Thyroid gland (tissue), 4 donors: ENCODE results near the gene FBXL17. TPM values are rescaled to one million over a fixed set of nuclear protein-coding genes. Genes with fewer than 3 reads are reported as not detected.

Experiments used
- DNase-seq, 2 donors: peaks; one replicate each; pipeline ENCODE4 v3.0.0-alpha.2; 2019
- H3K27ac ChIP-seq, 3 donors: fragments of 200-600 bp; sonication (generic); 1 replicate in 2 of 3; 2 replicates in 1 of 3; pipeline ENCODE4 v1.5.1; 2016 to 2019; ENCODE audit warnings: mild to moderate bottlenecking in 1 of 3, moderate library complexity in 1 of 3
- H3K27me3 ChIP-seq: fragments of 200-600 bp; sonication (generic); one replicate; pipeline ENCODE4 v1.5.1; 2019
- H3K36me3 ChIP-seq, 2 donors: fragments of 200-600 bp; sonication (generic); one replicate each; pipeline ENCODE4 v1.5.1; 2016 to 2019
- H3K4me1 ChIP-seq, 2 donors: fragments of 200-600 bp; sonication (generic); one replicate each; pipeline ENCODE4 v1.5.1; 2017 to 2019
- H3K4me3 ChIP-seq, 3 donors: fragments of 200-600 bp; sonication (generic); replicated peaks in 1 of 3; 1 replicate in 2 of 3; 2 replicates in 1 of 3; pipeline ENCODE4 v1.5.1; 2016; ENCODE audit warnings: mild to moderate bottlenecking in 1 of 3
- H3K9me3 ChIP-seq: fragments of 200-600 bp; sonication (generic); one replicate; pipeline ENCODE4 v1.5.1; 2017
- POLR2A ChIP-seq, 2 donors: fragments of 450-650 bp; IDR thresholded peaks; one replicate each; pipeline ENCODE4 v1.6.1; 2017; ENCODE audit warnings: antibody characterized with exemption in 2 of 2, mild to moderate bottlenecking in 2 of 2, moderate library complexity in 1 of 2
- whole genome bisulfite sequencing, 2 donors: methylation state at CpG; one replicate each; pipeline ENCODE4 v1.1.5; 2017; 5-methylcytosine and 5-hydroxymethylcytosine counted together
- intact Hi-C: fragments of 100-400 bp; cut with DNase I; formaldehyde crosslinking; loops from one replicate; pipeline ENCODE4 v1.15.1; 2023
- total RNA-seq, 4 donors: library from RNA; depleted of rRNA; stranded (reverse); fragments of >200 nt; gene quantifications; one replicate each; pipeline ENCODE4 v1.2.3, GENCODE V29; 2016
- TF ChIP-seq, protein P1 (sequence below), 6 experiments: fragments of 200-600 bp in 3 of 6; fragments of 450-650 bp in 3 of 6; sonication (generic) in 3 of 6; IDR thresholded peaks; one replicate each; pipeline ENCODE4 v1.5.1; 2016 to 2019; ENCODE audit warnings: antibody characterized with exemption in 6 of 6, mild to moderate bottlenecking in 2 of 6, inconsistent platforms in 1 of 6, moderate library complexity in 1 of 6

The FBXL17 gene
- total RNA-seq, 4 donors from 2014 or later = 37.6 to 77.7 (median 55.6) TPM

DNA sequence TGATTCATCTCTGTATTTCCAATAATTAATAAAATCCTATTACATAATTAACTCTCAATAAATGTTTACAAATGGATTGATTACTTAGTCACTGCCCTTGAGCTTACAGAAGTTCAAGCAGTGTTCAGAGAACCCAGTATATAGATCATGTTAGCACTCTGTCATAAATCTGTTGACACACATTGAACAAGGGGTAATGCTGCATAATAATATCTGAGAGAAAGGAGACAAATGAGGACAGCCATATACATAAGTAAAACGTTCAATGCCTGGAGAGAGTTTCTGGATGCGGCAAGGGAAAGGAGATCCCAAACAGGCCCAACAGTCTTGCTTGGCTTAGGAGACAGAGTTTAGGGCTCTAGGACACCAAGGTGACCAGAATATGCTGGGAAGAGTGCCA is 270.2 kb downstream of the FBXL17 start:
- H3K36me3 ChIP-seq = no peaks in the 10 kb centered on the region
- TF ChIP-seq, protein P1, sequence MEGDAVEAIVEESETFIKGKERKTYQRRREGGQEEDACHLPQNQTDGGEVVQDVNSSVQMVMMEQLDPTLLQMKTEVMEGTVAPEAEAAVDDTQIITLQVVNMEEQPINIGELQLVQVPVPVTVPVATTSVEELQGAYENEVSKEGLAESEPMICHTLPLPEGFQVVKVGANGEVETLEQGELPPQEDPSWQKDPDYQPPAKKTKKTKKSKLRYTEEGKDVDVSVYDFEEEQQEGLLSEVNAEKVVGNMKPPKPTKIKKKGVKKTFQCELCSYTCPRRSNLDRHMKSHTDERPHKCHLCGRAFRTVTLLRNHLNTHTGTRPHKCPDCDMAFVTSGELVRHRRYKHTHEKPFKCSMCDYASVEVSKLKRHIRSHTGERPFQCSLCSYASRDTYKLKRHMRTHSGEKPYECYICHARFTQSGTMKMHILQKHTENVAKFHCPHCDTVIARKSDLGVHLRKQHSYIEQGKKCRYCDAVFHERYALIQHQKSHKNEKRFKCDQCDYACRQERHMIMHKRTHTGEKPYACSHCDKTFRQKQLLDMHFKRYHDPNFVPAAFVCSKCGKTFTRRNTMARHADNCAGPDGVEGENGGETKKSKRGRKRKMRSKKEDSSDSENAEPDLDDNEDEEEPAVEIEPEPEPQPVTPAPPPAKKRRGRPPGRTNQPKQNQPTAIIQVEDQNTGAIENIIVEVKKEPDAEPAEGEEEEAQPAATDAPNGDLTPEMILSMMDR (IDR thresholded peaks at IDR 0.05) = no peak
- TF ChIP-seq POLR2A (IDR thresholded peaks at IDR 0.05) = no peak
- no peak overlapping the region for H3K4me3 ChIP-seq
- intact Hi-C loops = no loop called here
- H3K27me3 ChIP-seq = no peaks in the 10 kb centered on the region
- H3K4me1 ChIP-seq = no peaks in the 10 kb centered on the region
- 93 to 96% methylated on average over 2 of the region's 2 CpGs for WGBS, 2 donors
- H3K27ac ChIP-seq = no peak overlapping the region
- no peak for DNase-seq
- H3K9me3 ChIP-seq = no peaks in the 10 kb centered on the region

DNA sequence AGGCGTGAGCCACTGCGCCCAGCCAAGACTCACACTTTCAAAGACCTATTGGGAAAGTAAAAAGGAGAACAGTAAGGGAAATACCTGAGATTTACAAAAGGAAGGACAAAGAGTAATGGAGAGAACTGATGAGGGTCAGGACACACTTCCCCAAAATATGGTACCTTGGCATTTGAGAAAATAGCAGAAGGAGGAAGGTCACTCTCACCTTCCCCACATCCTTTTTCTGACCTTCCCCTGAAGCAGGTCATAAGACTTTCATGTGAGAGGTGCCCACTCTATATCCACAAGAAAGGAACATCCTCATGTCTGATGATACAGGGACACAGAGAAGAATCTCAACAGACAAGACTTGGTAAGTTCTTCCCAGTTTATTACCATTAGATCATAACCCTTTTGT is 272.8 kb downstream of the FBXL17 start:
- intact Hi-C loops = no loop called here
- no peaks in the 10 kb centered on the region for H3K9me3 ChIP-seq
- DNase-seq = no peak

DNA sequence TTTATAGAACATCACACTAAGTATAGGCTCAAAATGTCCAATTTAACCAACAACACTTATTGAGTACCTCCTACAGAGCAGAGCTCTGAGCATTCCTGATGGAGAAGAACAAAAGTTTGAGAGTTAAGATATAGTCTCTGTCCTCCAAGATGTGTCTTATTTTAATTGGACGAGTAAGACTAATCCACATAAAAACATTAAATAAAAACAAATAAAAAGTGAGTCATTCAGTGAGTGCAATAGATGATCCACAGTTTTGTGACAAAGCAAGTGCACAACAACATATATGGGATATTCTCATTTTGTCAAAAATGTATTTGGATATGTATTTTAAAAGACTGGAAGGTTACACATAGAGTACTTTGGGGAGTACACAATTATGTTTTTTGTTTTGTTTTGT is 277.4 kb downstream of the FBXL17 start:
- intact Hi-C loops = no loop called here
- DNase-seq = no peak
- TF ChIP-seq POLR2A (IDR thresholded peaks at IDR 0.05) = no peak
- TF ChIP-seq, protein P1 (IDR thresholded peaks at IDR 0.05) = no peak

More for the DNA sequence above, 272.8 kb downstream of the FBXL17 start:
- Histone ChIP-seq H3K4me1 (no peaks in the 10 kb centered on the region), H3K27ac (no peak overlapping the region), H3K36me3 (no peaks in the 10 kb centered on the region), H3K27me3 (no peaks in the 10 kb centered on the region), H3K4me3 (no peak overlapping the region)
- WGBS, 2 donors = 97 to 100% methylated on average over 2 of the region's 2 CpGs
- TF ChIP-seq, protein P1 (IDR thresholded peaks at IDR 0.05) = no peak
- TF ChIP-seq POLR2A (IDR thresholded peaks at IDR 0.05) = no peak

DNA sequence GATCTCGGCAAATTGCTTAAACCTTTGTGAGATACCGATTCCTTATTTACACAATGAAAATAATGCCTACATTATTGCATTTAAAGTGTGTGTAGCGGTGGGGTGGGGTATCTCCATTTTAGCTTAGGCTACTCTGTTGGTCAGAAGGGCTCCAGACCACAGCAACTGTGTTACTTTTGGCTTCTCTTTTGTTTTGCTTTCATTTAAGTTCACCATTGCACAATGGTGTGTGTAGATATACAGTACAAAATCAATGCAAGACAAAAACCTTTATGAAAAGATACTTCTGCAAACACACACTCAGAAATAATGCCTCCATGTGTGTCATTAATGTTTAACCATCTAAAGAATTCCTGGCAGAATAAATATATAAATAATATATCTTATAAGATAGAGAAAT is 279.4 kb downstream of the FBXL17 start:
- no peak for TF ChIP-seq POLR2A (IDR thresholded peaks at IDR 0.05)
- TF ChIP-seq, protein P1 (IDR thresholded peaks at IDR 0.05) = no peak
- WGBS, 2 donors = 94 to 96% methylated on average over 3 of the region's 3 CpGs
- Histone ChIP-seq H3K4me3 (no peak overlapping the region), H3K9me3 (no peaks in the 10 kb centered on the region), H3K27me3 (no peaks in the 10 kb centered on the region), H3K4me1 (peaks cover 9 to 13% of the 10 kb centered on the region in 2 donors), H3K27ac (no peak overlapping the region), H3K36me3 (no peaks in the 10 kb centered on the region)
- intact Hi-C loops = no loop called here
- no peak for DNase-seq

More for the DNA sequence above, 277.4 kb downstream of the FBXL17 start:
- Histone ChIP-seq H3K36me3 (no peaks in the 10 kb centered on the region), H3K4me3 (no peak overlapping the region), H3K27me3 (no peaks in the 10 kb centered on the region), H3K4me1 (peaks cover 9 to 13% of the 10 kb centered on the region in 2 donors), H3K27ac (no peak overlapping the region), H3K9me3 (no peaks in the 10 kb centered on the region)
- 95 to 98% methylated on average over 1 of the region's 1 CpG for WGBS, 2 donors

DNA sequence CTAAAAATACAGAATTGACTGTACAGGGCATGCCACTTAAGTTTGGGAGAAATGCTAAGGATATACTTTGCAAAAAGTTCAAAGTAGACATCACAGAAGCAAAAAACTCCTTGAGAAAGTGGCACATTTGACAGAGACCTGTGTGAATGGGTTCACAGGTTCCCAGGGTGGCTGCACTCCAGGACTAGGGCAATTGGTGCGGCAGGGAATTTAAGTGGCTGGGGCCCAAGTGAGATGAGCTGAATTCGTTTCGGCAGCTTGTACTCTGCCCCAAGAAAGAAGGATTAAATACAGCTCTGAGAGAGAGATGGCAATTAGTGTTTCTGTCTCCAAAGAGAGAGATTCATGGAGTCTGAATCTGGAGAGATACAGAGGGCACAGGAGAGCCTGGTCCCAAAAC is 280.1 kb downstream of the FBXL17 start:
- peak; percentile 18 to 36 for DNase-seq
- 57 to 58% methylated on average over 3 of the region's 3 CpGs for WGBS, 2 donors
- intact Hi-C loops = no loop called here

More for the DNA sequence above, 280.1 kb downstream of the FBXL17 start:
- Histone ChIP-seq H3K27ac (no peak overlapping the region), H3K4me1 (peaks cover 9 to 13% of the 10 kb centered on the region in 2 donors), H3K27me3 (no peaks in the 10 kb centered on the region), H3K4me3 (no peak overlapping the region), H3K36me3 (no peaks in the 10 kb centered on the region), H3K9me3 (no peaks in the 10 kb centered on the region)
- no peak for TF ChIP-seq POLR2A (IDR thresholded peaks at IDR 0.05)
- TF ChIP-seq, protein P1 (IDR thresholded peaks at IDR 0.05) = no peak
